IMR-90 (cell line): ENCODE measurements around the gene GPC5. TPM values are rescaled to one million over a fixed set of nuclear protein-coding genes. Genes with fewer than 3 reads are reported as not detected.

ENCODE experiments used
- ATAC-seq: fragments of 200-7000 bp; cut with Tn5 transposase; 2 replicates; pipeline ENCODE4 v1.9.1; 2020; ENCODE audit warnings: low read depth, mild to moderate bottlenecking, moderate library complexity
- BruUV-seq: library from RNA; stranded (reverse); fragments of 400-500 nt; replicated peaks from 2 replicates; lab custom pipeline; 2021; lab: Mats Ljungman, UMichigan
- CTCF ChIA-PET: fragments of 300-600 bp; formaldehyde crosslinking; extraction: SDS; loops from one replicate; lab custom pipeline; 2021; ENCODE audit warnings: antibody characterized with exemption; lab: Yijun Ruan, JAX
- POLR2A ChIA-PET: fragments of 300-600 bp; sonication (Branson Sonifier 250); formaldehyde crosslinking; loops from one replicate; lab custom pipeline; 2022; ENCODE audit warnings: antibody characterized with exemption; ENCODE audit not compliant: unreplicated experiment; lab: Charles Lee
- DNase-seq: peaks from one replicate; pipeline ENCODE4 v3.0.0; 2013
- H2AFZ ChIP-seq: replicated peaks from 2 replicates; pipeline ENCODE3; 2013; ENCODE audit warnings: low read length, mild to moderate bottlenecking; ENCODE audit not compliant: poor library complexity
- H2AK5ac ChIP-seq: 2 replicates; pipeline ENCODE4 v1.6.1; 2013; ENCODE audit warnings: low read depth, low read length, inconsistent platforms
- H2AK9ac ChIP-seq: replicated peaks from 2 replicates; pipeline ENCODE3; 2013; ENCODE audit warnings: mild to moderate bottlenecking, low read depth, low read length, moderate library complexity; ENCODE audit not compliant: poor library complexity
- H2BK120ac ChIP-seq: 2 replicates; pipeline ENCODE4 v1.6.1; 2013; ENCODE audit warnings: low read depth, low read length, inconsistent platforms
- H2BK15ac ChIP-seq: 3 replicates; pipeline ENCODE4 v1.6.1; 2013; ENCODE audit warnings: low read depth, low read length, inconsistent platforms
- H2BK20ac ChIP-seq: 2 replicates; pipeline ENCODE4 v1.6.1; 2013; ENCODE audit warnings: low read depth, mild to moderate bottlenecking, inconsistent platforms, low read length, moderate library complexity
- H2BK5ac ChIP-seq: 2 replicates; pipeline ENCODE4 v1.6.1; 2013; ENCODE audit warnings: mild to moderate bottlenecking, low read depth, low read length, inconsistent platforms; ENCODE audit not compliant: poor library complexity, severe bottlenecking
- H3K14ac ChIP-seq: replicated peaks from 2 replicates; pipeline ENCODE4 v1.6.1; 2013; ENCODE audit warnings: low read depth, low read length, inconsistent platforms
- H3K18ac ChIP-seq: 2 replicates; pipeline ENCODE4 v1.6.1; 2013; ENCODE audit warnings: low read depth, low read length, control low read depth
- H3K23ac ChIP-seq: 2 replicates; pipeline ENCODE4 v1.6.1; 2013; ENCODE audit warnings: low read depth, low read length, inconsistent platforms
- H3K27ac ChIP-seq: 2 replicates; pipeline ENCODE4 v1.5.1; 2013; ENCODE audit warnings: mild to moderate bottlenecking, control low read depth, low read length; ENCODE audit not compliant: insufficient read depth
- H3K27me3 ChIP-seq: 2 replicates; pipeline ENCODE4 v1.6.1; 2013; ENCODE audit warnings: low read length; ENCODE audit not compliant: control insufficient read depth, insufficient read depth
- H3K36me3 ChIP-seq: 2 replicates; pipeline ENCODE4 v1.6.1; 2013; ENCODE audit warnings: low read length, mixed read lengths; ENCODE audit not compliant: control insufficient read depth, insufficient read depth
- H3K4ac ChIP-seq: 2 replicates; pipeline ENCODE4 v1.6.1; 2013; ENCODE audit warnings: low read depth, low read length, inconsistent platforms
- H3K4me1 ChIP-seq: 2 replicates; pipeline ENCODE4 v1.6.1; 2013; ENCODE audit warnings: low read length, mixed read lengths; ENCODE audit not compliant: control insufficient read depth, insufficient read depth
- H3K4me2 ChIP-seq: 2 replicates; pipeline ENCODE4 v1.6.1; 2013; ENCODE audit warnings: low read depth, mild to moderate bottlenecking, control low read depth, low read length, moderate library complexity
- H3K4me3 ChIP-seq: 2 replicates; pipeline ENCODE4 v1.5.1; 2013; ENCODE audit warnings: low read depth, mild to moderate bottlenecking, control low read depth, low read length, moderate library complexity; ENCODE audit not compliant: insufficient read depth
- H3K56ac ChIP-seq: 2 replicates; pipeline ENCODE4 v1.6.1; 2013; ENCODE audit warnings: low read length, inconsistent platforms; ENCODE audit not compliant: insufficient read depth; ENCODE audit errors: extremely low read depth
- H3K79me1 ChIP-seq, 2 experiments: 2 replicates each; pipeline ENCODE4 v1.6.1; 2013; ENCODE audit warnings: low read length in 2 of 2, inconsistent platforms in 1 of 2, low read depth in 1 of 2
- H3K9ac ChIP-seq: 2 replicates; pipeline ENCODE4 v1.6.1; 2013; ENCODE audit warnings: low read depth, low read length, control low read depth
- H3K9me1 ChIP-seq: 2 replicates; pipeline ENCODE4 v1.6.1; 2013; ENCODE audit warnings: low read length, inconsistent platforms; ENCODE audit not compliant: insufficient read depth
- H3K9me3 ChIP-seq: 2 replicates; pipeline ENCODE4 v1.6.1; 2013; ENCODE audit warnings: low read length; ENCODE audit not compliant: control insufficient read depth, insufficient read depth
- H4K20me1 ChIP-seq: 2 replicates; pipeline ENCODE4 v1.6.1; 2013; ENCODE audit warnings: low read length, inconsistent platforms; ENCODE audit not compliant: insufficient read depth
- H4K5ac ChIP-seq: 2 replicates; pipeline ENCODE4 v1.6.1; 2013; ENCODE audit warnings: mild to moderate bottlenecking, low read depth, low read length, control low read depth
- H4K8ac ChIP-seq, 2 experiments: 2 replicates each; pipeline ENCODE4 v1.6.1; 2013; ENCODE audit warnings: low read depth in 2 of 2, low read length in 2 of 2, control low read depth in 1 of 2, inconsistent platforms in 1 of 2
- H4K91ac ChIP-seq: 2 replicates; pipeline ENCODE4 v1.6.1; 2013; ENCODE audit warnings: low read depth, low read length, inconsistent platforms; ENCODE audit not compliant: insufficient read depth
- BHLHE40 ChIP-seq: fragments of 150-350 bp; IDR thresholded peaks from 2 replicates; pipeline ENCODE4 v1.6.1; 2016; ENCODE audit warnings: mild to moderate bottlenecking, low read depth, low read length
- CEBPB ChIP-seq: IDR thresholded peaks from 2 replicates; pipeline ENCODE4 v1.6.1; 2012; ENCODE audit warnings: low read depth, low read length, improper control_type of control experiment
- FOS ChIP-seq: fragments of 150-350 bp; IDR thresholded peaks from 2 replicates; pipeline ENCODE4 v1.6.1; 2016; ENCODE audit warnings: low read depth, low read length
- MAFK ChIP-seq: IDR thresholded peaks from 2 replicates; pipeline ENCODE4 v1.6.1; 2012; ENCODE audit warnings: low read depth, low read length, improper control_type of control experiment
- MXI1 ChIP-seq: IDR thresholded peaks from 2 replicates; pipeline ENCODE4 v1.6.1; 2012; ENCODE audit warnings: low read depth, mild to moderate bottlenecking, low read length, moderate library complexity, borderline replicate concordance
- RAD21 ChIP-seq: IDR thresholded peaks from 2 replicates; pipeline ENCODE4 v1.6.1; 2012; ENCODE audit warnings: low read length, improper control_type of control experiment
- RFX5 ChIP-seq: IDR thresholded peaks from 2 replicates; pipeline ENCODE4 v1.8.0; 2012; ENCODE audit warnings: low read depth, mild to moderate bottlenecking, low read length, moderate library complexity
- SMC3 ChIP-seq: fragments of 150-350 bp; IDR thresholded peaks from 2 replicates; pipeline ENCODE4 v1.6.1; 2016; ENCODE audit warnings: low read depth, mild to moderate bottlenecking, antibody characterized with exemption, low read length, moderate library complexity
- WGBS, 2 experiments: methylation state at CpG; one replicate each; pipeline versions ENCODE4 v1.1.5 to v1.1.7; 2013; ENCODE audit warnings: missing lambda C conversion rate in 2 of 2; ENCODE audit not compliant: insufficient read length in 1 of 2; ENCODE audit errors: extremely low coverage in 2 of 2; 5-methylcytosine and 5-hydroxymethylcytosine counted together
- dilution Hi-C: fragments of 300-500 bp; cut with HindIII; formaldehyde crosslinking; loops from one replicate; pipeline ENCODE4 v1.14.3; 2018; ENCODE audit warnings: low sequenced_read_pairs; ENCODE audit not compliant: unreplicated experiment
- in situ Hi-C: fragments of 300-500 bp; cut with MboI; formaldehyde crosslinking; loops from 3 replicates; pipeline ENCODE4 v1.14.3; 2019; ENCODE audit warnings: low sequenced_read_pairs, inconsistent platforms, mixed read lengths
- intact Hi-C: fragments of 100-400 bp; cut with micrococcal nuclease; formaldehyde crosslinking; loops from 2 replicates; pipeline ENCODE4 v1.10.0; 2022
- polyA plus RNA-seq, 3 experiments: library from polyadenylated mRNA; depleted of rRNA; stranded (reverse); fragments of >200 nt; gene quantifications; 2 replicates each; pipeline ENCODE4 v1.2.3, GENCODE V29; 2012; ENCODE audit warnings: low replicate concordance in 1 of 3
- total RNA-seq: library from RNA; depleted of rRNA; stranded (reverse); fragments of >200 nt; gene quantifications from 2 replicates; pipeline ENCODE4 v1.2.3, GENCODE V29; 2012
- TF ChIP-seq, protein P1 (sequence below): conservative IDR thresholded peaks from 2 replicates; pipeline ENCODE4 v1.5.1; 2012; ENCODE audit warnings: mild to moderate bottlenecking, low read depth, low read length, improper control_type of control experiment
- TF ChIP-seq, protein P2 (sequence below): fragments of 150-350 bp; IDR thresholded peaks from 2 replicates; pipeline ENCODE4 v1.6.1; 2016; ENCODE audit warnings: low read depth, mild to moderate bottlenecking, low read length, moderate library complexity, borderline replicate concordance

The GPC5 gene
- total and polyA plus RNA-seq, 2 of the 4 experiments (the other 2 are of a cell fraction): 0.94 to 1.8 TPM

DNA sequence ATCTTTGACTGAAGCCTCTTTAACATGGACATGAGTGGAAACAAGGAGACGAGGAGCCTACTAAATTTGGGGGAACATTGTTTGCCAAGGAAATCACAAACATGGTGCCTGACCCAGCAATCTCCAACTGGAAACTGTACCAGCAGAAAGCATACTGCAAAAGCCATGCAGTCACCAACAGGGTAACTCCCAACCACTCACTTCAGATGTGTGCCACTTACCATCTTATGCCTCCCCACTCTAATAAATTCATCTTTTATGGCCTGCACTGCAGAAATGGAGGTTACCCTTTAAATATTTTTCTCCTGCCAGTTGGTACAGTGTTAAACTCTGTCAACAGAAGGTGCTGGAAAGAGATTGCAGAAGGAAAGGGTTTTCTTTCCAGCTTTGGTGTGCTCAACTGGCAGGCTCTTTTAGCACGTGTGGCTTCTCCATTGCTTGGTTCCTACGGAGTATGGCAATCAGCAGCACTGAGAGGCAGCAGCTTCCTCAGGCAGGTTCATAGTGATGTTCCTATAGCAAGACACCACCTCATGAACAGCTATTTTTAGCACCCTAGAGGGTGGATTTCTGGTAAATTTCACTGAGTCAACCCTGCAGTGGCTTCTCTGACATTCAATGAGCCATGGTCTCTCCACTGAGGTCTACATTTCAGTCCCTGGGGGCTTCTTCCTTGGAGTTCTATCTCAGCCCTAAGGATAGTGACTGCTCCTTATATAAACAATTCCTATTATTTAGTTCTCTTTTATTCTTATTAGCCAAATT is 29.6 kb upstream of the GPC5 start (continued):
- TF ChIP-seq MXI1: no peak

- no peak overlapping the region for H4K91ac ChIP-seq
- TF ChIP-seq, protein P1, sequence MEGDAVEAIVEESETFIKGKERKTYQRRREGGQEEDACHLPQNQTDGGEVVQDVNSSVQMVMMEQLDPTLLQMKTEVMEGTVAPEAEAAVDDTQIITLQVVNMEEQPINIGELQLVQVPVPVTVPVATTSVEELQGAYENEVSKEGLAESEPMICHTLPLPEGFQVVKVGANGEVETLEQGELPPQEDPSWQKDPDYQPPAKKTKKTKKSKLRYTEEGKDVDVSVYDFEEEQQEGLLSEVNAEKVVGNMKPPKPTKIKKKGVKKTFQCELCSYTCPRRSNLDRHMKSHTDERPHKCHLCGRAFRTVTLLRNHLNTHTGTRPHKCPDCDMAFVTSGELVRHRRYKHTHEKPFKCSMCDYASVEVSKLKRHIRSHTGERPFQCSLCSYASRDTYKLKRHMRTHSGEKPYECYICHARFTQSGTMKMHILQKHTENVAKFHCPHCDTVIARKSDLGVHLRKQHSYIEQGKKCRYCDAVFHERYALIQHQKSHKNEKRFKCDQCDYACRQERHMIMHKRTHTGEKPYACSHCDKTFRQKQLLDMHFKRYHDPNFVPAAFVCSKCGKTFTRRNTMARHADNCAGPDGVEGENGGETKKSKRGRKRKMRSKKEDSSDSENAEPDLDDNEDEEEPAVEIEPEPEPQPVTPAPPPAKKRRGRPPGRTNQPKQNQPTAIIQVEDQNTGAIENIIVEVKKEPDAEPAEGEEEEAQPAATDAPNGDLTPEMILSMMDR: no peak
- TF ChIP-seq RAD21: no peak
- no peak for TF ChIP-seq MXI1
- no peak for TF ChIP-seq SMC3
- TF ChIP-seq MAFK: no peak
- no peak for TF ChIP-seq CEBPB
- TF ChIP-seq, protein P2, sequence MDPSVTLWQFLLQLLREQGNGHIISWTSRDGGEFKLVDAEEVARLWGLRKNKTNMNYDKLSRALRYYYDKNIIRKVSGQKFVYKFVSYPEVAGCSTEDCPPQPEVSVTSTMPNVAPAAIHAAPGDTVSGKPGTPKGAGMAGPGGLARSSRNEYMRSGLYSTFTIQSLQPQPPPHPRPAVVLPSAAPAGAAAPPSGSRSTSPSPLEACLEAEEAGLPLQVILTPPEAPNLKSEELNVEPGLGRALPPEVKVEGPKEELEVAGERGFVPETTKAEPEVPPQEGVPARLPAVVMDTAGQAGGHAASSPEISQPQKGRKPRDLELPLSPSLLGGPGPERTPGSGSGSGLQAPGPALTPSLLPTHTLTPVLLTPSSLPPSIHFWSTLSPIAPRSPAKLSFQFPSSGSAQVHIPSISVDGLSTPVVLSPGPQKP: no peak
- no peak for TF ChIP-seq FOS
- no peak for TF ChIP-seq BHLHE40
- no peak for TF ChIP-seq RFX5
- H3K18ac ChIP-seq: no peak overlapping the region
- no peak overlapping the region for H3K4ac ChIP-seq
- no peak overlapping the region for H3K4me3 ChIP-seq
- H3K4me2 ChIP-seq: peak overlapping the region; percentile 30; the same call in 1 of the 2 replicates
- no CpG with 5 or more reads among the region's 3 CpGs for WGBS, 2 experiments
- H2BK20ac ChIP-seq: no peak overlapping the region
- no peaks in the 10 kb centered on the region for H3K36me3 ChIP-seq
- ChIA-PET CTCF (no interaction called here), POLR2A (no interaction called here)
- H2AK9ac ChIP-seq: no peak overlapping the region
- no peak overlapping the region for H4K8ac ChIP-seq
- BruUV-seq: no TSS peak
- H3K14ac ChIP-seq: no peak overlapping the region
- no peak overlapping the region for H2AK5ac ChIP-seq
- no peak overlapping the region for H2BK5ac ChIP-seq
- H2BK120ac ChIP-seq: no peak overlapping the region
- no peaks in the 10 kb centered on the region for H3K27me3 ChIP-seq
- H3K9ac ChIP-seq: no peak overlapping the region
- dilution Hi-C loops: no loop called here
- no peaks in the 10 kb centered on the region for H3K4me1 ChIP-seq
- peak; percentile 40 for ATAC-seq
- in situ Hi-C loops: no loop called here
- H3K56ac ChIP-seq: no peak overlapping the region
- no peak overlapping the region for H3K23ac ChIP-seq
- intact Hi-C loops: no loop called here
- no peak overlapping the region for H4K5ac ChIP-seq
- no peak overlapping the region for H3K27ac ChIP-seq
- no peaks in the 10 kb centered on the region for H3K9me3 ChIP-seq
- no peak overlapping the region for H2BK15ac ChIP-seq
- H3K9me1 ChIP-seq: peaks cover 2% of the 10 kb centered on the region; the same call in 1 of the 2 replicates
- H4K20me1 ChIP-seq: no peaks in the 10 kb centered on the region
- no peaks in the 10 kb centered on the region for H3K79me1 ChIP-seq
- no peak overlapping the region for H2AFZ ChIP-seq
- DNase-seq: peak; percentile 28
Measured at GRCh38 chr13:91369441-91369831, 29.0 kb upstream of the GPC5 start.
